ENCODE results near the gene DNAH6.

The DNAH6 gene

DNA sequence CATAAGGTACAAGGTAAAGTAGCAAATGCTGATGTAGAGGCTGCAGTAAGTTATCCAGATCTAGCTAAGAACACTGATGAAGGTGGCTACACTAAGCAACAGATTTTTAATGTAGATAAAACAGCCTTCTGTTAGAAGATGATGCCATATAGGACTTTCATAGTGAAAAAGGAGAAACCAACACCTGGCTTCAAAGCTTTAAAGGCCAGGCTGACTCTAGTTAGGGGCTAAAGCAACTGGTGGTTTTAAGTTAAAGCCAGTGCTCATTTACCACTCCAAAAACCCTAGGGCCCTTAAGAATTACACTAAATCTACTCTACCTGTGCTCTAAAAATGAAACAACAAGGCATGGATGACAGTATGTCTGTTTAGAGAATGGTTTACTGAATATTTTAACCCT is 131.0 kb downstream of the DNAH6 start:
- Histone ChIP-seq H3K36me3 (ENCODE audit: control insufficient read depth, insufficient read depth, low read length) (no peaks in the 10 kb centered on the region), H3K27ac (ENCODE audit: low read depth, low read length) (no peak overlapping the region), H3K4me1 (ENCODE audit: control insufficient read depth, insufficient read depth, low read length) (no peaks in the 10 kb centered on the region), H3K27me3 (ENCODE audit: control insufficient read depth, insufficient read depth, low read length) (no peaks in the 10 kb centered on the region), H3K4me3 (ENCODE audit: low read length) (no peak overlapping the region), H3K9ac (ENCODE audit: low read length) (no peak overlapping the region)

DNA sequence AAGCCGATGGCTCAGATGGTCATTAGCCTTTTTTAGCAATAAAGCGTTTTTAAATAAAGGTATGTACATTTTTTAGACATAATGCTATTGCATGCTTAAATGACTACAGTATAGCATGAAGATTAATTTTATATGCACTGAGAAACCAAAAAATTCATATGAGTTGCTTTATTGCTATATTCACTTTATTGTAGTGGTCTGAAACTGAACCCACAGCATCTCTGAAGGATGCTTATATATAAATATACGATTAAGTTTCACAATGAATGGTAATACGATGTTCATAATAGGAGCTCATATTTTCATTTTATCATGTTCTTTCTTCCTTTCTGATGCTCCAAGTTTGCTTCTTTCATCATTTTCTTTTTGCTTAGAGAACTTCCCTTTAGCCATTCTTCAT is 132.8 kb downstream of the DNAH6 start:
- Histone ChIP-seq H3K9ac (ENCODE audit: low read length) (no peak overlapping the region), H3K36me3 (ENCODE audit: control insufficient read depth, insufficient read depth, low read length) (no peaks in the 10 kb centered on the region), H3K27ac (ENCODE audit: low read depth, low read length) (no peak overlapping the region), H3K4me1 (ENCODE audit: control insufficient read depth, insufficient read depth, low read length) (no peaks in the 10 kb centered on the region), H3K4me3 (ENCODE audit: low read length) (no peak overlapping the region), H3K27me3 (ENCODE audit: control insufficient read depth, insufficient read depth, low read length) (no peaks in the 10 kb centered on the region)

DNA sequence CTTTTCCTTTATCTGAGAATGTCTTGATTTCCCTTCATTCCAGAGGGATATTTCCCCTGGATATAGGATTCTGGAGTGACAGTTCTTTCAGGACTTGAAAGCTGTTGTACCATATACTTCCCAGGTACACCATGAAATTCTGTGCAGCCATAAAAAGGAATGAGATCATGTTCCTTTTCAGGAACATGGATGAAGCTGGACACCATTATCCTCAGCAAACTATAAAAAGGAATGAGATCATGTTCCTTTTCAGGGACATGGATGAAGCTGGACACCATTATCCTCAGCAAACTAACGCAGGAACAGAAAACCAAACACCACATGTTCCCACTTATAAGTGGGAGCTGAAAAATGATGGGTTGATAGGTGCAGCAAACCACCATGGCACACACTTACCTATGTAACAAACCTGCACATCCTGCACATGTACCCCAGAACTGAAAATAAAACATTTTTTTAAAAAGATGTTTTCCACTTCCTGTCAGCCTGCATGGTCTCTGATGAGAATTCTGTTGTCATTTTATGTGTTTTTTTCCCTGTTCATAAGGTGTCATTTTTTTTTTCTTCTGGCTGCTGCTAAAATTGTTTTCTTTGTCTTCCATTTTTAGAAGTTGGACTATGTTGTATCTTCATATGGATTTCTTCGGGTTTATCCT is 133.3 kb downstream of the DNAH6 start:
- Histone ChIP-seq H3K36me3 (ENCODE audit: control insufficient read depth, insufficient read depth, low read length) (no peaks in the 10 kb centered on the region), H3K27ac (ENCODE audit: low read depth, low read length) (no peak overlapping the region), H3K27me3 (ENCODE audit: control insufficient read depth, insufficient read depth, low read length) (no peaks in the 10 kb centered on the region), H3K9ac (ENCODE audit: low read length) (no peak overlapping the region), H3K4me3 (ENCODE audit: low read length) (no peak overlapping the region), H3K4me1 (ENCODE audit: control insufficient read depth, insufficient read depth, low read length) (no peaks in the 10 kb centered on the region)

DNA sequence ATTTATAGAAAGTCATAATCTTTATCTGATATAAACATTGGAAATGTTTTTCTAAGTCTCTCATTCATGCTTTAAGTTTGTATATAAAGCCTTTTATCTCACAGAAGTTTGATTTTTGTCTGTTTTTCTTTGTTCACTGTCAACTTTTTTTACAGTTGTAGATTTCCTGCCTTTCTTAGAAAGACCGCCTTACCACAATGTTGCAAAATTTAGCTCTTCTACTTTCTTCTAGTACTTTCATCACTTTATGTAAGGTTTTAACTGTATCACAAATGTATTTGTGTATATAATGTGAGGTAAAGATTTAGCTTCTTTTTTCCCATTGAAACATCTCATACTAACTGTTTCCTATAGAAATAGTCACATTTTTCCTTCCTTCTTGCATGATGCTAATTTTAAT is 136.1 kb downstream of the DNAH6 start:
- Histone ChIP-seq H3K27ac (ENCODE audit: low read depth, low read length) (no peak overlapping the region), H3K9ac (ENCODE audit: low read length) (no peak overlapping the region), H3K4me3 (ENCODE audit: low read length) (no peak overlapping the region), H3K4me1 (ENCODE audit: control insufficient read depth, insufficient read depth, low read length) (no peaks in the 10 kb centered on the region), H3K27me3 (ENCODE audit: control insufficient read depth, insufficient read depth, low read length) (no peaks in the 10 kb centered on the region), H3K36me3 (ENCODE audit: control insufficient read depth, insufficient read depth, low read length) (no peaks in the 10 kb centered on the region)

DNA sequence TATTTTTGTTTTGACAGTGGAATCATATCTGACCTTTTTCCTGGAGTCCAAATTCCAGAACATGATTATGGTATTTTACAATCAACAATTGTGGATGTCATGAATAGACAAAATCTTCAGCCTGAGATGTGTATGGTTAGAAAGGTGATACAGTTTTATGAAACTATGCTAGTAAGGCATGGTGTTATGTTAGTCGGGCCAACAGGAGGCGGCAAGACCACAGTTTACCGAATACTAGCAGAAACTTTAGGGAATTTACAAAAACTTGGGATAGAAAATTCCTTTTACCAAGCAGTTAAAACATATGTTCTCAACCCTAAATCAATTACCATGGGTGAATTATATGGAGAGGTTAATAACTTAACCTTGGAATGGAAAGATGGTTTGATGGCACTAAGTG is 137.0 kb downstream of the DNAH6 start:
- H3K4me3 ChIP-seq (ENCODE audit: low read length): no peak overlapping the region
- no peaks in the 10 kb centered on the region for H3K27me3 ChIP-seq (ENCODE audit: control insufficient read depth, insufficient read depth, low read length)
- H3K9ac ChIP-seq (ENCODE audit: low read length): no peak overlapping the region
- no peak overlapping the region for H3K27ac ChIP-seq (ENCODE audit: low read depth, low read length)
- H3K36me3 ChIP-seq (ENCODE audit: control insufficient read depth, insufficient read depth, low read length): no peaks in the 10 kb centered on the region
- no peaks in the 10 kb centered on the region for H3K4me1 ChIP-seq (ENCODE audit: control insufficient read depth, insufficient read depth, low read length)

DNA sequence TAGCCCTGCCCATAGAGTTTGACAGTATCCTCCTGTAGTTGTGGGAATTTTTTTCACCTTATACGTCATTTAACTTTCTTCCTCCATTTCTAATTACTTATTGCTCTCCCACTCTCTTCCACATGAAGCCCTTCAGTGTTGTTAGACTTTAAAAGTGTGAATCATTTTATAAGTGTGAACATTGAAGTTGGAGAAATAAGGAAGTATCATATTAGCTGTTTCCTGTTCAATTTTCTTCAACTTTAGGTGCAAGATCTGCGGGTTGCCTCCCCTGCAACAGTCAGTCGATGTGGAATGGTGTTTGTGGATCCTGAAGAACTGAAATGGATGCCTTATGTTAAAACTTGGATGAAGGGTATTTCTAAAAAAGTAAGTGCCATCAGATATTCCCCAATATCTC is 138.1 kb downstream of the DNAH6 start:
- Histone ChIP-seq H3K36me3 (ENCODE audit: control insufficient read depth, insufficient read depth, low read length) (no peaks in the 10 kb centered on the region), H3K4me3 (ENCODE audit: low read length) (no peak overlapping the region), H3K27ac (ENCODE audit: low read depth, low read length) (no peak overlapping the region), H3K27me3 (ENCODE audit: control insufficient read depth, insufficient read depth, low read length) (no peaks in the 10 kb centered on the region), H3K4me1 (ENCODE audit: control insufficient read depth, insufficient read depth, low read length) (no peaks in the 10 kb centered on the region), H3K9ac (ENCODE audit: low read length) (no peak overlapping the region)

DNA sequence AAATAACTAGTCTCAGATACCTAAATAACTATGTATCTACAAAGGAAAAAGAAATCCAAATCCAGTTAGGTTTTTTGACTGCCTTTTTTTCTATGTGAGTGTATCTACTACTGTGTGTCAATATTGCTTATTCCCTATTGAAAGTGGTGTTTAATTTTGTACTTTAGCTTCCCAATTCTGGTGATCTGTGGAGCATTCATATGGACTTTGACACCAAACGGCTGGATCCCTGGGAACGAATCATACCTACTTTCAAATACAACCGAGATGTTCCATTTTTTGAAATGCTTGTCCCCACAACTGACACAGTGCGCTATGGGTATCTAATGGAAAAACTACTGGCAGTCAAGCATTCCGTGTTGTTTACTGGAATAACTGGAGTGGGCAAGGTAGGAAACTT is 152.8 kb downstream of the DNAH6 start:
- H3K36me3 ChIP-seq (ENCODE audit: control insufficient read depth, insufficient read depth, low read length): no peaks in the 10 kb centered on the region
- no peaks in the 10 kb centered on the region for H3K4me1 ChIP-seq (ENCODE audit: control insufficient read depth, insufficient read depth, low read length)
- H3K27ac ChIP-seq (ENCODE audit: low read depth, low read length): no peak overlapping the region
- no peaks in the 10 kb centered on the region for H3K27me3 ChIP-seq (ENCODE audit: control insufficient read depth, insufficient read depth, low read length)
- H3K4me3 ChIP-seq (ENCODE audit: low read length): no peak overlapping the region
- H3K9ac ChIP-seq (ENCODE audit: low read length): no peak overlapping the region

DNA sequence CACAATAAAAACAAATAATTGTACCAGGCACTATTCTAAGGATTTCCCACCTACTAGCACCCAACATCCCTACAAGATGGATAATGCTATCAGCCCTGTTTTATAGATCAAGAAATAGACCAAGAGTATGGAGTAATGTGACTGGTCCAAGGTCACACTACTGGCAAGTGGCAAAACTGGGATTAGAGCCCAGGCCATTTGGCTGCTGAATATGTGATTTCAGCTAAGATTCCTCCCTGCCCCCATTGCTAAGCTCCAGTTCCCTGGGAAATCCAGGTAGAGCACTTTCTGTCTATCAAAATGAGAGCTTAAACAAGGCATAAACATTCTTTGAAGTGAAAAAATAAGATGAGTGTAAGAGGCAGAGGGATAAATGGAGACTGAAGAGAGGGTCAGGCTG is 157.8 kb downstream of the DNAH6 start:
- H3K4me1 ChIP-seq (ENCODE audit: control insufficient read depth, insufficient read depth, low read length): no peaks in the 10 kb centered on the region
- no peak overlapping the region for H3K27ac ChIP-seq (ENCODE audit: low read depth, low read length)
- H3K36me3 ChIP-seq (ENCODE audit: control insufficient read depth, insufficient read depth, low read length): no peaks in the 10 kb centered on the region
- no peaks in the 10 kb centered on the region for H3K27me3 ChIP-seq (ENCODE audit: control insufficient read depth, insufficient read depth, low read length)
- no peak overlapping the region for H3K9ac ChIP-seq (ENCODE audit: low read length)
- H3K4me3 ChIP-seq (ENCODE audit: low read length): no peak overlapping the region

DNA sequence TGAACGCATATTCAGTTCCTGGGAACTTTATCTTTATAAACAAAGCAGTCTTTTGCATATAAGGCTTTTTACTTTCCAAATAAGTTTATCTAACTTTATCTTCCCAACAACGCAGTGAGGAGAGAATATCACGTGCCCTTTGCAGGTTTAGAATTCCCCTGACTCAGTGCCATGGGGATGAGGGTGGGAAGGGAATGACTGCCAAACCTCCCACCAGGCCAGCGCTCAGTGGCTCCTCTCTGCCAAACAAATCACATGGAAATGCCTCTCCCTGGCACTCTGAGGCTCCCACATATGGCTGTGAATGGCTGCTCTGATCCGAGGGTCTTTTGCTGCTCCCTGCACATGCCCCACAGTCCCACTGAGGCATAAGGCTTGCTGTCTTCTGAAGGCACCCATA is 158.3 kb downstream of the DNAH6 start:
- no peaks in the 10 kb centered on the region for H3K27me3 ChIP-seq (ENCODE audit: control insufficient read depth, insufficient read depth, low read length)
- no peak overlapping the region for H3K9ac ChIP-seq (ENCODE audit: low read length)
- H3K27ac ChIP-seq (ENCODE audit: low read depth, low read length): no peak overlapping the region
- no peaks in the 10 kb centered on the region for H3K36me3 ChIP-seq (ENCODE audit: control insufficient read depth, insufficient read depth, low read length)
- no peak overlapping the region for H3K4me3 ChIP-seq (ENCODE audit: low read length)
- H3K4me1 ChIP-seq (ENCODE audit: control insufficient read depth, insufficient read depth, low read length): no peaks in the 10 kb centered on the region

DNA sequence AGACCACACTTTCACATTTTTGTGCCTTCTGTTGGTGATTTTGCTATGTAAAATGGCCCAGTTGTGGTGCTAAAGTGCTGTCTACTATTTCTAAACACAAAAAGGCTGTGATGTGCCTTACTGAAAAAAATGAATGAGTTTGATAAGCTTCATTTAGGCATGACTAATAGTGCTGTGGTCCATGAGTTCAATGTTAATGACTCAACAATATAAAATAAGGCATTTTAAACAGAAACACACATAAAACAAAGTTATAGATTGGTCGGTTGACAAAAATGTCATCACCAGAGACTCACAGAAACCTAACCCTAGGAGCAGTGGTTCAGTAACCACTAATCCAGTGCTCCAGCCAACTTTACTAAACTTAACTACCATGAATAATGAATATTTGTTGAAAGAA is 160.0 kb downstream of the DNAH6 start:
- Histone ChIP-seq H3K27ac (ENCODE audit: low read depth, low read length) (no peak overlapping the region), H3K27me3 (ENCODE audit: control insufficient read depth, insufficient read depth, low read length) (no peaks in the 10 kb centered on the region), H3K9ac (ENCODE audit: low read length) (no peak overlapping the region), H3K4me1 (ENCODE audit: control insufficient read depth, insufficient read depth, low read length) (no peaks in the 10 kb centered on the region), H3K4me3 (ENCODE audit: low read length) (no peak overlapping the region), H3K36me3 (ENCODE audit: control insufficient read depth, insufficient read depth, low read length) (no peaks in the 10 kb centered on the region)

DNA sequence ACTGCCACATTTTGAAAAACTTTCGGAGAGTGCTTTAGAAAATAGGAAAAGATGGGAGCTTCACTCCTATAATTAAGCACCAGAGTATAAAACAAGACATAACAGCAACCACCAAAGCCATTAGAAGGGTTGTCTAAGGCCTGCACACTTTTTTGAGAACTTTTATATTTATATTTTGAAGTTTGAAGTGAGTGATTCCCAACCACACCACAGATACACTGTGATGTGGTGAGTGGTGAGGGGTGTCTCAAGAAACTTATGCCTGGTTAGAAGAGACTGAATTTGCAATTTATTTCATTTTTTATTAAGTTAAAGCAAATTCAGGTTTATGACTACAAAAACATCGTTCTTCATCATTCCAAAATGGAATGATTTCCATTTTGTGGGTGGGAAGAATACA is 161.9 kb downstream of the DNAH6 start:
- Histone ChIP-seq H3K36me3 (ENCODE audit: control insufficient read depth, insufficient read depth, low read length) (no peaks in the 10 kb centered on the region), H3K27me3 (ENCODE audit: control insufficient read depth, insufficient read depth, low read length) (no peaks in the 10 kb centered on the region), H3K4me3 (ENCODE audit: low read length) (no peak overlapping the region), H3K27ac (ENCODE audit: low read depth, low read length) (no peak overlapping the region), H3K4me1 (ENCODE audit: control insufficient read depth, insufficient read depth, low read length) (no peaks in the 10 kb centered on the region), H3K9ac (ENCODE audit: low read length) (no peak overlapping the region)

DNA sequence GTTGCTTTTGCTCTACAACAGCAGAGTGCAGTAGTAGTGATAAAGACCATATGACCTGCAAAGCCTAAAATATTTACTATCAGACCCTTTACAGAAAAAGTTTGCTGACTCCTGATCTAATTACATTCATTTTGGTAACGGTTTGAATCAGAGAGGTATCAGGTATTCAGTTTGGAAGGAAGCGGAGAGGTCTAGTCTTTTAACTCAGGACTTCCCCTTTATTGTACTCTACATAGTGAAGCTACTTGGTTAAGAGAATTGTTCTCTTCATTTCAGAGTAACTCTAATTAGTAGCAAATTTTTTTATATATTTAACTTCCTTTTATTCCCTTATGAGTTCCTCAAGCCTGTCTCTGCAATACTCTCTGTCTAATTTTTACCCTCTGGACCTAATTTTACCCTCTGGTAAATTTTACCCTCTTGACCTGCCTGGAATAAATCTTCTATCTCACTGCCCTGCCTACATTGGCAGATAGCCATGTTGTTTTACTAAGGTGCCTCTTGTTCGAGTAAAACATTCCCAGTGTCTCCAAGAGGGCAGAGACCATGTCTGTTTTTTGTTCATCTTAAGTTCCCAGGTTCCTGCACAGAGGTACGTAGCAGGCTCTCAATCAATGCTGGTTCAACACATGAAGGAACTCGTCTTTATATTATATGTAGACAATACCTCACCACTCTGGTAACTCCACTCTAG is 170.6 kb downstream of the DNAH6 start:
- Histone ChIP-seq H3K9ac (ENCODE audit: low read length) (no peak overlapping the region), H3K4me1 (ENCODE audit: control insufficient read depth, insufficient read depth, low read length) (no peaks in the 10 kb centered on the region), H3K4me3 (ENCODE audit: low read length) (no peak overlapping the region), H3K27me3 (ENCODE audit: control insufficient read depth, insufficient read depth, low read length) (no peaks in the 10 kb centered on the region), H3K36me3 (ENCODE audit: control insufficient read depth, insufficient read depth, low read length) (no peaks in the 10 kb centered on the region), H3K27ac (ENCODE audit: low read depth, low read length) (no peak overlapping the region)

DNA sequence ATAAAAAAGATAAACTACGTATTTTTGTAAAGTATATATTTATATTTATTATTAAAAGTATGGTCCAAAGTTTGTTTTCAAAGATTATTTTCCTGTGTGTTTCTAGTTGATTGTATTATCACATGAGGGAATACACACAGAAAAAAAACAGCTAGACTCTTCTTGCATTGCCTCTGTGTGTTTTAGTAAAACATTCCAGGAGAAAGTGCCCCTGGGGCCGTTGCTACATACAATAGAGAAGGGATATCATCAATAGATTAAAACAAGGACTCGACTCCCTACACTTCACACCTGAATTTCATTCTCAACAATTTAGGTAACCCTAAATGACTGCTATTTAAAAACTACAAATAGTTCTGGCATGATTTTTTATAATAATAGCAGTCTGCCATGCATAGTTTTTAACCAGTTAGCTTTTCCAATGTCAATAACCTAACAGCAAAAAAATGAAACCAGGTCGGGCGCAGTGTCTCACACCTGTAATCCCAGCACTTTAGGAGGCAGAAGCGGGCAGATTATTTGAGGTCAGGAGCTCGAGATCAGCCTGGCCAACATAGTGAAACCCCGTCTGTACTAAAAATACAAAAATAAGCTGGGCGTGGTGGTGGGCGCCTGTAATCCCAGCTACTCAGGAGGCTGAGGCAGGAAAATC is 171.3 kb downstream of the DNAH6 start:
- no peaks in the 10 kb centered on the region for H3K27me3 ChIP-seq (ENCODE audit: control insufficient read depth, insufficient read depth, low read length)
- no peaks in the 10 kb centered on the region for H3K4me1 ChIP-seq (ENCODE audit: control insufficient read depth, insufficient read depth, low read length)
- H3K9ac ChIP-seq (ENCODE audit: low read length): no peak overlapping the region
- H3K36me3 ChIP-seq (ENCODE audit: control insufficient read depth, insufficient read depth, low read length): no peaks in the 10 kb centered on the region
- H3K27ac ChIP-seq (ENCODE audit: low read depth, low read length): no peak overlapping the region
- H3K4me3 ChIP-seq (ENCODE audit: low read length): no peak overlapping the region

All from rectal smooth muscle tissue (tissue), 1 donor.